Stimulated activated CD8-positive, alpha-beta memory T cell treated with anti-CD3 and anti-CD28 coated beads, Interleukin-4, amount 100 ng/mL, for 48 hours (primary cell): ENCODE results near the gene COL27A1.

Source experiments
- DNase-seq: peaks from one replicate; pipeline ENCODE4 v3.0.0-alpha.2; 2020

The COL27A1 gene

GRCh38 chr9:114249424-114250234, 94.3 kb downstream of the COL27A1 start:
- DNase-seq = no peak

- DNase-seq = no peak
Observed at GRCh38 chr9:114250235-114250568, 94.9 kb downstream of the COL27A1 start.

- DNase-seq = no peak
Observed at GRCh38 chr9:114250648-114251047, 95.3 kb downstream of the COL27A1 start.

GRCh38 chr9:114252394-114252793, 97.1 kb downstream of the COL27A1 start:
- DNase-seq = no peak

- DNase-seq = no peak
Observed at GRCh38 chr9:114256827-114257328, 101.5 kb downstream of the COL27A1 start.

- DNase-seq = no peak
Observed at GRCh38 chr9:114258218-114258617, 102.9 kb downstream of the COL27A1 start.

GRCh38 chr9:114258866-114259797, 103.8 kb downstream of the COL27A1 start:
- no peak for DNase-seq

GRCh38 chr9:114259798-114260523, 104.6 kb downstream of the COL27A1 start:
- no peak for DNase-seq

GRCh38 chr9:114261026-114261425, 105.7 kb downstream of the COL27A1 start:
- no peak for DNase-seq

GRCh38 chr9:114261987-114262386, 106.7 kb downstream of the COL27A1 start:
- no peak for DNase-seq

- DNase-seq = no peak
Observed at GRCh38 chr9:114263853-114264510, 108.6 kb downstream of the COL27A1 start.

GRCh38 chr9:114264806-114265550, 109.6 kb downstream of the COL27A1 start:
- no peak for DNase-seq

- DNase-seq = no peak
Observed at GRCh38 chr9:114266969-114267368, 111.6 kb downstream of the COL27A1 start.

GRCh38 chr9:114269023-114269422, 113.7 kb downstream of the COL27A1 start:
- no peak for DNase-seq

- no peak for DNase-seq
Observed at GRCh38 chr9:114270120-114270975, 115.0 kb downstream of the COL27A1 start.

- DNase-seq = no peak
Observed at GRCh38 chr9:114271556-114272510, 116.5 kb downstream of the COL27A1 start.

GRCh38 chr9:114272739-114273431, 117.5 kb downstream of the COL27A1 start:
- DNase-seq = no peak

GRCh38 chr9:114273461-114273881, 118.1 kb downstream of the COL27A1 start:
- DNase-seq = no peak

GRCh38 chr9:114274217-114274616, 118.9 kb downstream of the COL27A1 start:
- DNase-seq = no peak
